Fibroblast of lung (primary cell): ENCODE data around the gene CYLD. TPM values are rescaled to one million over a fixed set of nuclear protein-coding genes. Genes with fewer than 3 reads are reported as not detected.

Experiments used
- DNase-seq, 2 donors: peaks; one replicate each; pipeline versions ENCODE4 v3.0.0 to v3.0.0-alpha.2; 2010; ENCODE audit warnings: low read depth in 2 of 2
- H2AFZ ChIP-seq: 2 replicates; pipeline ENCODE4 v1.5.1; 2012; ENCODE audit warnings: low read length, control low read depth, inconsistent platforms
- H3K27ac ChIP-seq: 2 replicates; pipeline ENCODE4 v1.5.1; 2011; ENCODE audit warnings: low read length, control low read depth; ENCODE audit not compliant: insufficient read depth
- H3K27me3 ChIP-seq: 2 replicates; pipeline ENCODE4 v1.5.1; 2011; ENCODE audit warnings: mild to moderate bottlenecking, low read length; ENCODE audit not compliant: control insufficient read depth, insufficient read depth
- H3K36me3 ChIP-seq: 2 replicates; pipeline ENCODE4 v1.5.1; 2011; ENCODE audit warnings: low read length; ENCODE audit not compliant: control insufficient read depth, insufficient read depth
- H3K4me1 ChIP-seq: 2 replicates; pipeline ENCODE4 v1.5.1; 2011; ENCODE audit warnings: low read length; ENCODE audit not compliant: control insufficient read depth, insufficient read depth; ENCODE audit errors: extremely low read depth
- H3K4me2 ChIP-seq: 2 replicates; pipeline ENCODE4 v1.5.1; 2011; ENCODE audit warnings: low read length, control low read depth; ENCODE audit not compliant: insufficient read depth; ENCODE audit errors: extremely low read depth
- H3K4me3 ChIP-seq, 4 experiments: fragments of 200-600 bp in 1 of 4; sonication (generic) in 1 of 4; replicated peaks in 1 of 4; 2 replicates each; pipeline ENCODE4 v1.5.1; 2011 to 2016; ENCODE audit warnings: low read length in 4 of 4, low read depth in 3 of 4, mild to moderate bottlenecking in 3 of 4, control low read depth in 2 of 4, inconsistent platforms in 1 of 4, mixed read lengths in 1 of 4; ENCODE audit not compliant: insufficient read depth in 1 of 4; ENCODE audit errors: control extremely low read depth in 1 of 4
- H3K79me2 ChIP-seq: 2 replicates; pipeline ENCODE4 v1.5.1; 2012; ENCODE audit warnings: mild to moderate bottlenecking, low read length, inconsistent platforms; ENCODE audit not compliant: control insufficient read depth, insufficient read depth
- H3K9ac ChIP-seq: 2 replicates; pipeline ENCODE4 v1.5.1; 2011; ENCODE audit warnings: mild to moderate bottlenecking, low read length, control low read depth; ENCODE audit not compliant: insufficient read depth
- H3K9me3 ChIP-seq: 2 replicates; pipeline ENCODE4 v1.5.1; 2012; ENCODE audit warnings: low read depth, low read length; ENCODE audit not compliant: control insufficient read depth, insufficient read depth
- H4K20me1 ChIP-seq: 2 replicates; pipeline ENCODE4 v1.5.1; 2011; ENCODE audit warnings: low read length; ENCODE audit not compliant: control insufficient read depth, insufficient read depth; ENCODE audit errors: extremely low read depth
- CTCF ChIP-seq, 2 donors: IDR thresholded peaks in 1 of 2; conservative IDR thresholded peaks in 1 of 2; 1 replicate in 1 of 2; 2 replicates in 1 of 2; pipeline ENCODE4 v1.5.1; 2011 to 2012; ENCODE audit warnings: low read length in 2 of 2, control low read depth in 1 of 2, inconsistent platforms in 1 of 2, low read depth in 1 of 2, mild to moderate bottlenecking in 1 of 2
- EZH2 ChIP-seq: IDR thresholded peaks from 2 replicates; pipeline ENCODE4 v1.5.1; 2012; ENCODE audit warnings: low read length, control low read depth, mild to moderate bottlenecking; ENCODE audit errors: missing control alignments
- polyA plus RNA-seq, 2 donors: library from polyadenylated mRNA; depleted of rRNA in 1 of 2; stranded (reverse) in 1 of 2; unstranded in 1 of 2; fragments of >200 nt; gene quantifications; 2 replicates each; pipeline ENCODE4 v1.2.1, GENCODE V29; 2011 to 2012; ENCODE audit warnings: missing spikeins in 1 of 2
- total RNA-seq: library from RNA; depleted of rRNA; stranded (reverse); fragments of >200 nt; gene quantifications from 2 replicates; pipeline ENCODE4 v1.2.1, GENCODE V29; 2014

Gene CYLD
- total and polyA plus RNA-seq, 2 donors (not counting 1 experiment from before 2014, with no cell fraction given) = 22.1 to 66.7 TPM

DNA sequence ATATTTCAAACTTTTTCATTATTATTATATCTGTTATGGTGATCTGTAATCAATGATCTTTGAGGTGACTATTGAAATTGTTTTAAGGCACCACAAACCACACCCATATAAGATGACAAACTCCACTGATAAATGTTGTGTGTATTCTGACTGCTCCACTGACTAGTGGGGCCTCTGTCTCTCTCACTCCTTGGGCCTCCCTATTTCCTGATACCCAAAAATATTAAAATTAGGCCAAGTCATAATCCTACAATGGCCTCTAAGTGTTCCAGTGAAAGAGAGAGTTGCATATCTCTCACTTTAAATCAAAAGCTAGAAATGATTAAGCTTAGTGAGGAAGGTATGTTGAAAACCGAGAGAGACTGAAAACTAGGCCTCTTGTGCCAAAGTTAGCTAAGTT lies 23.4 kb downstream of the CYLD start:
- no peaks in the 10 kb centered on the region for H3K9me3 ChIP-seq
- H3K27me3 ChIP-seq = no peaks in the 10 kb centered on the region
- no peak overlapping the region for H3K27ac ChIP-seq
- H3K36me3 ChIP-seq = peaks cover 2% of the 10 kb centered on the region
- no peak overlapping the region for H2AFZ ChIP-seq
- H3K4me3 ChIP-seq = no peak overlapping the region
- no peak for TF ChIP-seq CTCF (conservative IDR thresholded peaks at IDR 0.05 in 1 of 2, IDR thresholded peaks at IDR 0.05 in 1 of 2; ENCODE audit: low read depth in 1 of 2, low read length in 2 of 2)
- no peak for TF ChIP-seq EZH2
- no peak overlapping the region for H3K4me2 ChIP-seq
- H4K20me1 ChIP-seq = no peaks in the 10 kb centered on the region
- peaks cover 2% of the 10 kb centered on the region for H3K79me2 ChIP-seq
- H3K9ac ChIP-seq = no peak overlapping the region
- no peak for DNase-seq
- H3K4me1 ChIP-seq = no peaks in the 10 kb centered on the region

DNA sequence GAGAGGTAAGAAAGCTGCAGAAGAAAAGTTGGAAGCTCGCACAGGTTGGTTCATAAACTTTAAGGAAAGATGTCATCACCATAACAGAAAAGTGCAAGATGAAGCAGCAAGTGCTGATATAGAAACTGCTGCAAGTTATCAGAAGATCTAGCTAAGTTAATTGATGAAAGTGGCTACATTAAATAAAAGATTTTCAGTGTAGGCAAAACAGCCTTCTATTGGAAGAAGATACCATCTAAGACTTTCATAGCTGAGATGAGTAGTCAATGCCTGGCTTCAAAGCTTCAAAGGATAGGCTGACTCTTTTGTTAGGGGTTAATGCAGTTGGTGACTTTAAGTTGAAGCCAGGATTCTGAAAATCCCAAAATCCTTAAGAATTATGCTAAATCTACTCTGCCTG lies 24.0 kb downstream of the CYLD start:
- Histone ChIP-seq H3K27ac (no peak overlapping the region), H3K79me2 (peaks cover 2% of the 10 kb centered on the region), H3K9me3 (no peaks in the 10 kb centered on the region), H3K4me1 (no peaks in the 10 kb centered on the region), H3K27me3 (no peaks in the 10 kb centered on the region), H4K20me1 (no peaks in the 10 kb centered on the region), H3K4me2 (no peak overlapping the region), H2AFZ (no peak overlapping the region), H3K36me3 (peaks cover 2% of the 10 kb centered on the region), H3K9ac (no peak overlapping the region), H3K4me3 (no peak overlapping the region)
- no peak for DNase-seq
- no peak for TF ChIP-seq EZH2
- no peak for TF ChIP-seq CTCF (conservative IDR thresholded peaks at IDR 0.05 in 1 of 2, IDR thresholded peaks at IDR 0.05 in 1 of 2; ENCODE audit: low read depth in 1 of 2, low read length in 2 of 2)

- no peak for DNase-seq
- Histone ChIP-seq H3K27me3 (no peaks in the 10 kb centered on the region), H3K36me3 (peaks cover 2% of the 10 kb centered on the region), H2AFZ (no peak overlapping the region), H4K20me1 (no peaks in the 10 kb centered on the region), H3K4me3 (no peak overlapping the region), H3K79me2 (peaks cover 2% of the 10 kb centered on the region), H3K4me1 (no peaks in the 10 kb centered on the region), H3K9me3 (no peaks in the 10 kb centered on the region), H3K27ac (no peak overlapping the region), H3K4me2 (no peak overlapping the region), H3K9ac (no peak overlapping the region)
- no peak for TF ChIP-seq CTCF (conservative IDR thresholded peaks at IDR 0.05 in 1 of 2, IDR thresholded peaks at IDR 0.05 in 1 of 2; ENCODE audit: low read depth in 1 of 2, low read length in 2 of 2)
- no peak for TF ChIP-seq EZH2
Observed at GRCh38 chr16:50767197-50767596, 25.3 kb downstream of the CYLD start.
